HCT116 (cell line): ENCODE data around the gene EARS2. TPM values are rescaled to one million over a fixed set of nuclear protein-coding genes. Genes with fewer than 3 reads are reported as not detected.

ENCODE experiments used
- ATAC-seq: fragments of 200-7000 bp; cut with Tn5 transposase; 2 replicates; pipeline ENCODE4 v1.9.1; 2020; ENCODE audit warnings: mild to moderate bottlenecking, moderate library complexity
- BruUV-seq: library from RNA; stranded (reverse); fragments of 400-500 nt; replicated peaks from 2 replicates; lab custom pipeline; 2021; lab: Mats Ljungman, UMichigan
- CTCF ChIA-PET: fragments of 300-600 bp; sonication (Branson Sonifier 250); formaldehyde crosslinking; loops from one replicate; lab custom pipeline; 2021; ENCODE audit warnings: antibody characterized with exemption; lab: Charles Lee
- POLR2A ChIA-PET: fragments of 300-600, 350-600 bp; sonication (Branson Sonifier 250); formaldehyde crosslinking; loops from one replicate; lab custom pipeline; 2021; ENCODE audit warnings: antibody characterized with exemption; lab: Charles Lee
- RAD21 ChIA-PET, 2 experiments: fragments of 300-600 bp; sonication (Branson Sonifier 250); formaldehyde crosslinking; loops; one replicate each; lab custom pipeline; 2023; ENCODE audit warnings: low total read pairs in 2 of 2; ENCODE audit not compliant: uncharacterized antibody in 2 of 2, unreplicated experiment in 2 of 2, low non-redundant PET in 1 of 2; lab: Charles Lee
- DNase-seq: peaks from one replicate; pipeline ENCODE4 v3.0.0-alpha.2; 2010; ENCODE audit warnings: low read depth, low spot score
- H2AFZ ChIP-seq: fragments of 200-600 bp; shearing (Covaris generic), sonication (generic); 2 replicates; pipeline ENCODE4 v1.6.1; 2017; ENCODE audit warnings: low read depth, mixed run types, mixed read lengths, antibody characterized with exemption, low read length; ENCODE audit not compliant: poor library complexity, severe bottlenecking
- H3K27ac ChIP-seq: 2 replicates; pipeline ENCODE4 v1.5.1; 2012; ENCODE audit warnings: low read depth, low read length
- H3K27me3 ChIP-seq: fragments of 200-600 bp; sonication (generic); 2 replicates; pipeline ENCODE4 v1.6.1; 2016; ENCODE audit warnings: mixed run types, low read length, mixed read lengths; ENCODE audit not compliant: insufficient read depth
- H3K36me3 ChIP-seq, 2 experiments: fragments of 200-500 bp in 1 of 2; fragments of 200-600 bp in 1 of 2; sonication (Bioruptor generic) in 1 of 2; sonication (generic) in 1 of 2; 2 replicates each; pipeline versions ENCODE4 v1.5.1 to v1.6.1; 2014 to 2016; ENCODE audit warnings: low read length in 2 of 2, inconsistent platforms in 1 of 2, mixed read lengths in 1 of 2, mixed run types in 1 of 2; ENCODE audit not compliant: insufficient read depth in 2 of 2, control insufficient read depth in 1 of 2
- H3K4me1 ChIP-seq, 2 experiments: fragments of 200-600 bp in 1 of 2; sonication (generic) in 1 of 2; 2 replicates each; pipeline versions ENCODE4 v1.5.1 to v1.6.1; 2012 to 2017; ENCODE audit warnings: low read length in 2 of 2, inconsistent platforms in 1 of 2, mild to moderate bottlenecking in 1 of 2, mixed read lengths in 1 of 2, mixed run types in 1 of 2, moderate library complexity in 1 of 2; ENCODE audit not compliant: insufficient read depth in 2 of 2, control insufficient read depth in 1 of 2
- H3K4me2 ChIP-seq: fragments of 200-600 bp; sonication (generic); 2 replicates; pipeline ENCODE4 v1.6.1; 2017; ENCODE audit warnings: mixed run types, low read length, mixed read lengths
- H3K4me3 ChIP-seq, 2 experiments: fragments of 200-600 bp in 1 of 2; sonication (generic) in 1 of 2; replicated peaks in 1 of 2; 2 replicates each; pipeline ENCODE4 v1.5.1; 2011 to 2016; ENCODE audit warnings: low read length in 2 of 2, control low read depth in 1 of 2, low read depth in 1 of 2, mild to moderate bottlenecking in 1 of 2, mixed read lengths in 1 of 2, mixed run types in 1 of 2
- H3K79me2 ChIP-seq: fragments of 200-600 bp; sonication (generic); 2 replicates; pipeline ENCODE4 v1.6.1; 2017; ENCODE audit warnings: mild to moderate bottlenecking, mixed run types, low read length, moderate library complexity, mixed read lengths; ENCODE audit not compliant: insufficient read depth
- H3K9ac ChIP-seq: fragments of 200-600 bp; sonication (generic); 2 replicates; pipeline ENCODE4 v1.6.1; 2016; ENCODE audit warnings: low read length, mixed read lengths
- H3K9me2 ChIP-seq: fragments of 200-600 bp; sonication (generic), shearing (Covaris generic); 2 replicates; pipeline ENCODE4 v1.6.1; 2017; ENCODE audit warnings: mixed run types, mild to moderate bottlenecking, moderate library complexity; ENCODE audit not compliant: insufficient read depth
- H3K9me3 ChIP-seq, 2 experiments: fragments of 200-500 bp in 1 of 2; fragments of 200-600 bp in 1 of 2; sonication (Bioruptor generic) in 1 of 2; sonication (generic) in 1 of 2; 2 replicates each; pipeline ENCODE4 v1.6.1; 2014 to 2017; ENCODE audit warnings: low read length in 2 of 2, mixed read lengths in 2 of 2, inconsistent platforms in 1 of 2, low read depth in 1 of 2, mild to moderate bottlenecking in 1 of 2, mixed run types in 1 of 2, moderate library complexity in 1 of 2; ENCODE audit not compliant: control insufficient read depth in 1 of 2, insufficient read depth in 1 of 2
- H4K20me1 ChIP-seq: fragments of 200-600 bp; sonication (generic), shearing (Covaris generic); 2 replicates; pipeline ENCODE4 v1.6.1; 2017; ENCODE audit warnings: mixed run types, mild to moderate bottlenecking, moderate library complexity; ENCODE audit not compliant: insufficient read depth
- ATF3 ChIP-seq: IDR thresholded peaks from 2 replicates; pipeline ENCODE4 v1.6.1; 2012
- CEBPB ChIP-seq: IDR thresholded peaks from 2 replicates; pipeline ENCODE4 v1.6.1; 2012; ENCODE audit warnings: low read depth
- EGR1 ChIP-seq: IDR thresholded peaks from 2 replicates; pipeline ENCODE4 v1.6.1; 2012; ENCODE audit warnings: low read depth
- ELF1 ChIP-seq: IDR thresholded peaks from 2 replicates; pipeline ENCODE4 v1.6.1; 2012; ENCODE audit warnings: low read depth, borderline replicate concordance
- EZH2 ChIP-seq: fragments of 200-600 bp; sonication (generic); IDR thresholded peaks from 2 replicates; pipeline ENCODE4 v1.6.1; 2017; ENCODE audit warnings: antibody characterized with exemption, mixed run types
- EZH2phosphoT487 ChIP-seq: fragments of 200-600 bp; IDR thresholded peaks from 2 replicates; pipeline ENCODE4 v1.6.1; 2018; ENCODE audit warnings: antibody characterized with exemption, borderline replicate concordance
- FOSL1 ChIP-seq: IDR thresholded peaks from 2 replicates; pipeline ENCODE4 v1.6.1; 2012; ENCODE audit warnings: low read depth
- JUND ChIP-seq: IDR thresholded peaks from 2 replicates; pipeline ENCODE4 v1.6.1; 2012
- MAX ChIP-seq: IDR thresholded peaks from 2 replicates; pipeline ENCODE4 v1.6.1; 2012
- POLR2A ChIP-seq: IDR thresholded peaks from 2 replicates; pipeline ENCODE4 v1.7.0; 2011; ENCODE audit warnings: borderline replicate concordance; ENCODE audit not compliant: insufficient read depth, insufficient read length; ENCODE audit errors: extremely low read depth
- RAD21 ChIP-seq: IDR thresholded peaks from 2 replicates; pipeline ENCODE4 v1.6.1; 2012; ENCODE audit warnings: low read depth, mild to moderate bottlenecking
- REST ChIP-seq: IDR thresholded peaks from 2 replicates; pipeline ENCODE4 v1.6.1; 2012; ENCODE audit warnings: low read depth
- SIN3A ChIP-seq: IDR thresholded peaks from 2 replicates; pipeline ENCODE4 v1.6.1; 2012; ENCODE audit warnings: low read depth
- SRF ChIP-seq: IDR thresholded peaks from 2 replicates; pipeline ENCODE4 v1.6.1; 2012; ENCODE audit warnings: low read depth
- TCF7L2 ChIP-seq: IDR thresholded peaks from 2 replicates; pipeline ENCODE4 v1.7.0; 2011; ENCODE audit warnings: borderline replicate concordance, inconsistent platforms; ENCODE audit not compliant: insufficient read depth, insufficient read length; ENCODE audit errors: extremely low read depth
- YY1 ChIP-seq: IDR thresholded peaks from 2 replicates; pipeline ENCODE4 v1.6.1; 2011; ENCODE audit warnings: low read length, low read depth, moderate library complexity, mild to moderate bottlenecking; ENCODE audit not compliant: insufficient replicate concordance; ENCODE audit errors: extremely low read depth
- ZBTB33 ChIP-seq: IDR thresholded peaks from 2 replicates; pipeline ENCODE4 v1.6.1; 2011; ENCODE audit warnings: mild to moderate bottlenecking, low read length, moderate library complexity; ENCODE audit not compliant: insufficient replicate concordance; ENCODE audit errors: extremely low read depth
- ZFX ChIP-seq: fragments of 450-650 bp; IDR thresholded peaks from 2 replicates; pipeline ENCODE4 v1.6.1; 2017
- intact Hi-C: fragments of 100-400 bp; cut with micrococcal nuclease; formaldehyde crosslinking; loops from 2 replicates; pipeline ENCODE4 v1.10.0; 2022
- total RNA-seq: library from RNA; stranded (reverse); gene quantifications from one replicate; pipeline ENCODE4 v1.2.1, GENCODE V29; 2021; ENCODE audit not compliant: unreplicated experiment

The EARS2 gene
- total RNA-seq, 1 experiment from 2014 or later, result 35.6 TPM

- Histone ChIP-seq H3K27me3 (no peaks in the 10 kb centered on the region), H3K4me3 (no peak overlapping the region), H3K79me2 (peaks cover 89% of the 10 kb centered on the region), H3K36me3 (peaks cover 0 to 7% of the 10 kb centered on the region in 2 experiments; a peak in 1 of 4 replicates), H4K20me1 (peaks cover 47% of the 10 kb centered on the region), H3K9ac (no peak overlapping the region), H3K9me3 (no peaks in the 10 kb centered on the region), H3K9me2 (no peaks in the 10 kb centered on the region), H2AFZ (no peak overlapping the region), H3K4me1 (peaks cover 21 to 55% of the 10 kb centered on the region in 2 experiments), H3K27ac (no peak overlapping the region), H3K4me2 (0 out of 2 replicates have a peak overlapping the region, but pooled peaks have one; percentile 58)
- DNase-seq, result no peak
- ChIA-PET POLR2A (no interaction called here), RAD21 (no interaction called here), CTCF (interaction anchor here (1.0 to 1.3 kb wide), 2 partner anchors 70 kb away, joined by 3 to 6 read pairs; no protein-coding TSS in a partner anchor)
- TSS peak; percentile 0 for BruUV-seq
- intact Hi-C loops, result no loop called here
- ATAC-seq, result no peak
- TF ChIP-seq POLR2A, result no peak
- no peak for TF ChIP-seq FOSL1
- no peak for TF ChIP-seq TCF7L2
- no peak for TF ChIP-seq RAD21
- no peak for TF ChIP-seq ZFX
- TF ChIP-seq YY1, result no peak
- no peak for TF ChIP-seq ZBTB33
- no peak for TF ChIP-seq SRF
- no peak for TF ChIP-seq EZH2phosphoT487
- no peak for TF ChIP-seq ELF1
- no peak for TF ChIP-seq CEBPB
- no peak for TF ChIP-seq EGR1
- TF ChIP-seq EZH2, result no peak
- TF ChIP-seq ATF3, result no peak
- TF ChIP-seq JUND, result no peak
- TF ChIP-seq REST, result no peak
- TF ChIP-seq SIN3A, result no peak
- no peak for TF ChIP-seq MAX
Measured at GRCh38 chr16:23505671-23506605, 51.2 kb downstream of the EARS2 start.
